H1 (cell line): ENCODE data around the gene CCDC175. TPM values are rescaled to one million over a fixed set of nuclear protein-coding genes. Genes with fewer than 3 reads are reported as not detected.

Experiments
- RAD21 ChIP-seq, 2 experiments: IDR thresholded peaks in 1 of 2; conservative IDR thresholded peaks in 1 of 2; 2 replicates each; pipeline ENCODE4 v1.6.1; 2011; ENCODE audit warnings: low read depth in 2 of 2, low read length in 2 of 2, improper control_type of control experiment in 1 of 2, inconsistent platforms in 1 of 2, mild to moderate bottlenecking in 1 of 2, moderate library complexity in 1 of 2
- RNF2 ChIP-seq: fragments of 200-900, 300-1000 bp; sonication (generic); IDR thresholded peaks from 2 replicates; pipeline ENCODE4 v1.7.1; 2016; ENCODE audit warnings: borderline replicate concordance, low read depth, mild to moderate bottlenecking, antibody characterized with exemption, low read length; ENCODE audit not compliant: poor library complexity, severe bottlenecking; ENCODE audit errors: missing control alignments
- SP4 ChIP-seq: IDR thresholded peaks from 2 replicates; pipeline ENCODE4 v1.6.1; 2012; ENCODE audit warnings: low read length, inconsistent platforms
- SRF ChIP-seq: IDR thresholded peaks from 2 replicates; pipeline ENCODE4 v1.6.1; 2011; ENCODE audit warnings: mild to moderate bottlenecking, low read depth, low read length, moderate library complexity
- TAF7 ChIP-seq: optimal IDR thresholded peaks from 2 replicates; pipeline ENCODE3; 2011; ENCODE audit warnings: low read depth, mild to moderate bottlenecking, inconsistent platforms, low read length, moderate library complexity, borderline replicate concordance
- TEAD4 ChIP-seq: IDR thresholded peaks from 2 replicates; pipeline ENCODE4 v1.6.1; 2012; ENCODE audit warnings: low read depth, low read length, inconsistent platforms, mixed read lengths
- polyA plus RNA-seq, 7 experiments: library from polyadenylated mRNA; depleted of rRNA in 3 of 7; stranded (reverse) in 5 of 7; unstranded in 2 of 7; fragments of >200 nt in 5 of 7; fragments of 200-250 nt in 2 of 7; gene quantifications; 1 replicate in 5 of 7; 2 replicates in 1 of 7; 4 replicates in 1 of 7; pipeline versions ENCODE4 v1.2.1 to v1.2.3, GENCODE V29; 2011 to 2013; ENCODE audit warnings: missing spikeins in 2 of 7, mixed read lengths in 2 of 7
- total RNA-seq: library from RNA; stranded (reverse); fragmentation: NEBNext Ultra II Directional; extraction: Animal tissue kit (Norgen Biotek cat#: 25700); gene quantifications from 2 replicates; pipeline ENCODE4 v1.2.1, GENCODE V29; 2021

The CCDC175 gene
- total and polyA plus RNA-seq, 2 of the 8 experiments (the other 6 are each of a cell fraction or from before 2014, with no cell fraction given) = 0.19 TPM; not detected in 1

GRCh38 chr14:59483819-59484638 lies 92.6 kb downstream of the CCDC175 start, which contains the start of the genes JKAMP and L3HYPDH (continued):
- TF ChIP-seq TAF7 (no peak), SP4 (peak; percentile 81; the same call in 1 of the 2 replicates), TEAD4 (no peak), RNF2 (no peak), RAD21 (IDR thresholded peaks at IDR 0.05 in 1 of 2, conservative IDR thresholded peaks at IDR 0.05 in 1 of 2; ENCODE audit: low read depth in 2 of 2, low read length in 2 of 2) (peak in 1 of 2 experiments; percentile 7; a peak in 2 of 4 replicates), SRF (no peak)
